ENCODE results near the gene BARHL1.

- TF ChIP-seq POLR2AphosphoS5 (IDR thresholded peaks at IDR 0.05; ENCODE audit: borderline replicate concordance, low read depth, low read length) (no peak), EZH2 (IDR thresholded peaks at IDR 0.05) (no peak), FOXP2 (optimal IDR thresholded peaks at IDR 0.05; ENCODE audit: control extremely low read depth, extremely low read length, insufficient read depth) (no peak)
Observed at GRCh38 chr9:132592451-132592850, 10.0 kb downstream of the BARHL1 start.

All from SK-N-MC (cell line).